Lower lobe of right lung (tissue), 2 donors: ENCODE measurements around the gene KPNA2. TPM values are rescaled to one million over a fixed set of nuclear protein-coding genes. Genes with fewer than 3 reads are reported as not detected.
"Not testable (repeated sequence)": the region's sequence is repeated elsewhere in the genome, so short reads cannot be mapped to it uniquely, and the experiment has no call there.

Experiments
- ATAC-seq, 2 donors: fragments of 200-7000 bp; cut with Tn5 transposase; one replicate each; pipeline ENCODE4 v1.9.1; 2020 to 2022; ENCODE audit warnings: mild to moderate bottlenecking in 2 of 2, moderate library complexity in 2 of 2
- DNase-seq: peaks from one replicate; pipeline ENCODE4 v3.0.0-alpha.2; 2020
- H3K27ac ChIP-seq: fragments of 200-600 bp; one replicate; pipeline ENCODE4 v1.8.0; 2022
- H3K27me3 ChIP-seq: fragments of 200-600 bp; one replicate; pipeline ENCODE4 v1.8.0; 2022; ENCODE audit warnings: low read depth
- H3K36me3 ChIP-seq: fragments of 200-600 bp; one replicate; pipeline ENCODE4 v1.8.0; 2022; ENCODE audit warnings: mild to moderate bottlenecking
- H3K4me1 ChIP-seq: fragments of 200-600 bp; one replicate; pipeline ENCODE4 v1.8.0; 2022
- H3K4me3 ChIP-seq: fragments of 200-600 bp; one replicate; pipeline ENCODE4 v1.8.0; 2022; ENCODE audit warnings: mild to moderate bottlenecking
- H3K9me3 ChIP-seq: fragments of 200-600 bp; one replicate; pipeline ENCODE4 v1.8.0; 2022
- intact Hi-C: fragments of 100-400 bp; cut with DNase I; formaldehyde crosslinking; loops from one replicate; pipeline ENCODE4 v1.11.0; 2022
- total RNA-seq: library from RNA; stranded (reverse); fragmentation: NEBNext Ultra II Directional; extraction: Animal tissue kit (Norgen Biotek cat#: 25700); gene quantifications from one replicate; pipeline ENCODE4 v1.2.1, GENCODE V29; 2021
- TF ChIP-seq, protein P1 (sequence below): fragments of 200-600 bp; IDR thresholded peaks from one replicate; pipeline ENCODE4 v1.8.0; 2022; ENCODE audit warnings: antibody characterized with exemption, mild to moderate bottlenecking
- donor health status: DM: no; HTN: yes; CAD: no; lungs with severe emphysema.

KPNA2 gene
- total RNA-seq, 1 donor from 2014 or later: 23.4 TPM

DNA sequence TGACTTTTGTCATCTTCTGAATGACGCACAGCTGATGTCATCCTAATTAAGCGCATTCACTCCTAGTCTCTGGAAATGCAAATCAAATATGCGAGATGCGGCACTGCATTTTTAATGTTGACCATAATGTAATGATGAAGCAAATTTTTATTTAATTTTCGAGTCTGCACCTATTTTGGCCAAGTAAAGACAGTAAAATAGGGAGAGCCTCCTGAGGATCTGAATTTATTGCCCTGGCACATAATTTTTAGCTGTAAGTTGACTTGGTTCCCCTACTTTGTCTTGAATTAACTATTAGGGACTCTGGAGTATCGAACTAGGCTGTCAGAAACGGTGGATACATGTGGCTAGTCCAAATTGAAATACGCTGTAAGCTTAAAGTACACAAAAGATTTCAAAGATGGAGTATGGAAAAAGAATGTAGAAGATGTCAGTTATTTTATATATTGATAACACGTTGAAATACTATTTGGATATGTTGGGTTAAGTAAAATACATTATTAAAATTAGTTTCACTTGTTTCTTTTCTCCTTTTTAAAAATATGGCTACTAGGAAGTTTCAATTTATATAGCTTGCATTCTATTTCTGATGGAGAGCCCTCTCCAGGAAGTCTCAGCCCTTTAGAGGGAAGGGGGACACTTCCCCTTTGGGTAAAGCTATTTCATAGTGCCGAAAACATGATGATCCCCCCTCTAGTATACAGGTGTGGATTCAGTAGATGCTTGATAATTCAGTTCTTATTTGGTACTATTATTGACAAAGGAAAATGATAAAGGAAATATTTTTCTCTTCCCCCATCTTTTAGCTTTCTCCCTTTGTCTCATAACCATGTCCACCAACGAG is 991 bp downstream of the KPNA2 start:
- ATAC-seq (no peak), DNase-seq (no peak)
- peak overlapping the region; percentile 82 for H3K27ac ChIP-seq
- TF ChIP-seq, protein P1, sequence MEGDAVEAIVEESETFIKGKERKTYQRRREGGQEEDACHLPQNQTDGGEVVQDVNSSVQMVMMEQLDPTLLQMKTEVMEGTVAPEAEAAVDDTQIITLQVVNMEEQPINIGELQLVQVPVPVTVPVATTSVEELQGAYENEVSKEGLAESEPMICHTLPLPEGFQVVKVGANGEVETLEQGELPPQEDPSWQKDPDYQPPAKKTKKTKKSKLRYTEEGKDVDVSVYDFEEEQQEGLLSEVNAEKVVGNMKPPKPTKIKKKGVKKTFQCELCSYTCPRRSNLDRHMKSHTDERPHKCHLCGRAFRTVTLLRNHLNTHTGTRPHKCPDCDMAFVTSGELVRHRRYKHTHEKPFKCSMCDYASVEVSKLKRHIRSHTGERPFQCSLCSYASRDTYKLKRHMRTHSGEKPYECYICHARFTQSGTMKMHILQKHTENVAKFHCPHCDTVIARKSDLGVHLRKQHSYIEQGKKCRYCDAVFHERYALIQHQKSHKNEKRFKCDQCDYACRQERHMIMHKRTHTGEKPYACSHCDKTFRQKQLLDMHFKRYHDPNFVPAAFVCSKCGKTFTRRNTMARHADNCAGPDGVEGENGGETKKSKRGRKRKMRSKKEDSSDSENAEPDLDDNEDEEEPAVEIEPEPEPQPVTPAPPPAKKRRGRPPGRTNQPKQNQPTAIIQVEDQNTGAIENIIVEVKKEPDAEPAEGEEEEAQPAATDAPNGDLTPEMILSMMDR: no peak
- H3K4me1 ChIP-seq: peaks cover 16% of the 10 kb centered on the region
- no peaks in the 10 kb centered on the region for H3K9me3 ChIP-seq
- H3K36me3 ChIP-seq: peaks cover 43% of the 10 kb centered on the region
- peak overlapping the region; percentile 100 for H3K4me3 ChIP-seq
- H3K27me3 ChIP-seq: no peaks in the 10 kb centered on the region
- intact Hi-C loops: no loop called here

- intact Hi-C loops: no loop called here
- no peak overlapping the region for H3K4me3 ChIP-seq
- no peaks in the 10 kb centered on the region for H3K27me3 ChIP-seq
- H3K9me3 ChIP-seq: no peaks in the 10 kb centered on the region
- TF ChIP-seq, protein P1: no peak
- H3K36me3 ChIP-seq: peaks cover 43% of the 10 kb centered on the region
- no peaks in the 10 kb centered on the region for H3K4me1 ChIP-seq
- H3K27ac ChIP-seq: no peak overlapping the region
- DNase-seq (no peak), ATAC-seq (no peak)
Measured at GRCh38 chr17:68047153-68047846, 11.8 kb downstream of the KPNA2 start.

- intact Hi-C loops, H3K27me3 ChIP-seq, H3K27ac ChIP-seq, H3K9me3 ChIP-seq, H3K4me3 ChIP-seq, DNase-seq, H3K4me1 ChIP-seq, ATAC-seq: not testable (repeated sequence)
- peaks cover 36% of the 10 kb centered on the region for H3K36me3 ChIP-seq
Measured at GRCh38 chr17:68047890-68048542, 12.5 kb downstream of the KPNA2 start.

- Histone ChIP-seq H3K27me3 (no peaks in the 10 kb centered on the region), H3K36me3 (peaks cover 26% of the 10 kb centered on the region), H3K9me3 (no peaks in the 10 kb centered on the region), H3K4me3 (no peak overlapping the region), H3K27ac (no peak overlapping the region), H3K4me1 (peaks cover 12% of the 10 kb centered on the region)
- ATAC-seq (no peak), DNase-seq (no peak)
- intact Hi-C loops: no loop called here
- TF ChIP-seq, protein P1: no peak
Measured at GRCh38 chr17:68048996-68049395, 13.5 kb downstream of the KPNA2 start.

- ATAC-seq, H3K27ac ChIP-seq, intact Hi-C loops, H3K4me3 ChIP-seq, DNase-seq, H3K27me3 ChIP-seq, H3K9me3 ChIP-seq: not testable (repeated sequence)
- H3K36me3 ChIP-seq: peaks cover 17% of the 10 kb centered on the region
- peaks cover 22% of the 10 kb centered on the region for H3K4me1 ChIP-seq
Measured at GRCh38 chr17:68049812-68050437, 14.4 kb downstream of the KPNA2 start.

DNA sequence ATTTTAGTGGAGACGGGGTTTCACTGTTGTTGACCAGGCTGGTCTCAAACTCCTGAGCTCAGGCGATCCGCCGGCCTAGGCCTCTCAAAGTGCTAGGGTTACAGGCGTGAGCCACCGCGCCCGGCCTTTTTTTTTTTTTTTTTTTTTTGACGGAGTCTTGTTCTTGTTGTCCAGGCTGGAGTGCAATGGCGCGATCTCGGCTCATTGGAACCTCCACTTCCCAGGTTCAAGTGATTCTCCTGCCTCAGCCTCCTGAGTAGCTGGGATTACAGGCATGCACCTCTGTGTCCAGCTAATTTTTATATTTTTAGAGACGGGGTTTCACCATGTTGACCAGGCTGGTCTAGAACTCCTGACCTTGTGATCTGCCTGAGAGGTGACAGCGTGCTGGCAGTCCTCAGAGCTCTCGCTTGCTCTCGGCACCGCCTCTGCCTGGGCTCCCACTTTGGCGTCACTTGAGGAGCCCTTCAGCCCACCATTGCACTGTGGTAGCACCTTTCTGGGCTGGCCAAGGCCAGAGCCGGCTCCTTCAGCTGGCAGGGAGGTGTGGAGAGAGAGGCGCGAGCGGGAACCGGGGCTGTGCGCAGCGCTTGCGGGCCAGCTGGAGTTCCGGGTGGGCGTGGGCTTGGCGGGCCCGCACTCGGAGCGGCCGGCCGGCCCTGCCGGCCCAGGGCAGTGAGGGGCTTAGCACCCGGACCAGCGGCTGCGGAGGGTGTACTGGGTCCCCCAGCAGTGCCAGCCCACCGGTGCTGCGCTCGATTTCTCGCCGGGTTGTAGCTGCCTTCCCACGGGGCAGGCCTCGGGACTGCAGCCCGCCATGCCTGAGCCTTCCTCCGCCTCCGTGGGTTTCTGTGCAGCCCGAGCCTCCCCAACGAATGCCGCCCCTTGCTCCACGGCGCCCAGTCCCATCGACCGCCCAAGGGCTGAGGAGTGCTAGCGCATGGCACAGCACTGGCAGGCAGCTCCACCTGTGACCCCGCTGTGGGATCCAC is 16.1 kb downstream of the KPNA2 start:
- H3K9me3 ChIP-seq, H3K36me3 ChIP-seq, DNase-seq, ATAC-seq, intact Hi-C loops, H3K27ac ChIP-seq, H3K27me3 ChIP-seq, H3K4me3 ChIP-seq: not testable (repeated sequence)
- peaks cover 24% of the 10 kb centered on the region for H3K4me1 ChIP-seq
